NCI-H2107 treated with DMSO at 0.1 percent for 48 hours (cell line): Measurements from ENCODE around the gene MRRF.

Experiments
- DNase-seq: peaks from one replicate; lab custom pipeline; 2025; ENCODE audit not compliant: unreplicated experiment; lab: John Stamatoyannopoulos, UW

MRRF gene, protein sequence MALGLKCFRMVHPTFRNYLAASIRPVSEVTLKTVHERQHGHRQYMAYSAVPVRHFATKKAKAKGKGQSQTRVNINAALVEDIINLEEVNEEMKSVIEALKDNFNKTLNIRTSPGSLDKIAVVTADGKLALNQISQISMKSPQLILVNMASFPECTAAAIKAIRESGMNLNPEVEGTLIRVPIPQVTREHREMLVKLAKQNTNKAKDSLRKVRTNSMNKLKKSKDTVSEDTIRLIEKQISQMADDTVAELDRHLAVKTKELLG

DNA sequence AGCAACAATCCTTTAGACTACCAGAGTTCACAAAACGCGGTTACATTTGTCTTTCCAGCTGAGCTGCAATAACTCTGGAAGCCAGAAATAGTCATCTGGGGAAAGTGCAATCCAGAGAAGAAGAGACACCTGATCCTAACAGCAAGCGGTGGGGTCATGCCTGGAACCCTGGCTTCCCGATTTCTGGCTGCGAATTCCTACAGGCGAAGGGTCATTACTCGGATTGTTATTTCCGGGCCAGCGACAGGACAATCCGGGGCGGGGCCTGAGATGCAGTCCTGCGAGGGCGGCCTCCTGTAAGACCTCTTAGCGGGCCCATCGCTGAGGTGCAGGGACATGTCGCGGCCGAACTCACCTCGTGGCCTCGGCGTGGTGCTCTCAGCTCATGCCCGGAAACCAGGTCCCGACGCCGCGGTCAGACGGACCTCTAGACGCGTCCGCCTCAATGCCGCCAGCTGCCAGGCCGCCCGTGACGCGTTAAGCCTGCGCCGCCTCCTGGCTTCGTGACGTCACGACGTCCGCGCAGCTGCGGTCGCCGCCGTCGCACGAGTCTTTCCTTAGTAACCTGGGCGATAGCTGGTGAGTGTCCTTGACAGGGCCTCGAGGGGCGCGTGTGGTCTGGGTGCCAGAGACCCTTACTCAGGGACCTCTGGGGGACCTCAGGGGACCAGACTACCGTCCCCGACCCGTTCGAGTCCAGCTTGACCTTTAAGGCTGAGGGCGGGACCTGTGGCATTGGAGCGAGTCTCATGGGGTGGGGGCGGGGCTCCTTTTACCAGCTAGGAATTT lies at the start of gene MRRF, which contains the start of gene RBM18:
Gene MRRF, plus strand, starts transcription at position 523 of the 789 bp plus-strand sequence. CDS start 6,010 bp downstream, outside the sequence.
Gene RBM18, minus strand, starts transcription at position 481 of the 789 bp plus-strand sequence. CDS start 3,348 bp downstream, outside the sequence.
- peak; percentile 21 for DNase-seq

DNA sequence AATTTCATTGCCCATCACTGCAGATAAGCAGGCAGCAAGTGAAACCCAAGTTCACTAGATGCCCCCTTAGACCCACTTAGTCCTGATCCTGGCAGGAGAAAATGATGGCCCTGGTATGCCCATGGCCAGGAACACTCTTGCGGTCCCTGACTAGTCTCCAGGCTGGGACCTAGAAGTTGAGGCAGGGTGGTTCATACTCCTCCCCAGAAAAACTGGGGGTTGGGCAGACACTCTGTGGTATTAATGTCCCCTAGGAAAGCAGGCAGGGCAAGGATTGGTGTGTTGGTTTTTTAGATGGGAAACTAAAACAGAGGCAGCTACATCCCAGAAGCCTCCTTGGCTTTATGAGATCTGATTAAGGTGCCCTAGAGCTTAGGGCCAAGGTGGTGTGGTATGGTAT lies 49.0 kb upstream of the MRRF start:
- DNase-seq, result no peak

DNA sequence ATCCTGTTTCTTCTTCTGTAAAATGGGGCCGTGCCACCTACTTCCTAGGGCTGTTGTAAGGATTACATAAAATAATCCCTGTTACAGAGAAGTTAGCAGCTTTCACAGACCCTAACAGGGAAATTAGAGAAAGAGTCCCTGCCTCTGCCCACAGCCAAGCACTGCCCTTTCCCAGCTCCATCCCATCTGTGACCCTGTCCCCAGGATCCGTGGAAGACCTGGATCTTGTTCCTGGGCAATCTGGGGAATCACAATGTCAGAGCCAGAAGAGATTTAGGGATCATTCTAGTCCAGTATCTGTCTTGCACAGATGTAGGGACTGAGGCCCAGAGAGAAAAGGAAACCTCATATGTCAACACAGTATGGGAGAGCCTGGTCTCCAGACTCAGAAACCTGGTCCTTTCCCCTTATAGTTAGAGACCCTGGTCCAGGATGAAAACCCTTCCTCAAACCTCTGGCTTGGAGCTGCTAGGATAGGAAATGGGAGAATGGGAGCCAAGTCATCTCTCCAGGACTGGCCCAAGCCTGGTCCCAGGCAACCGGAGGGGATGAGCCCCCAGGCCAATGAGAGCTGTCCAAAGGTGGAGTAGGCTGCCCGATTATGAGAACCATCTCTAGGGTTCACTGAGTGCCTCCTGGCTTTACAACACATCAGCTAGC lies 48.4 kb upstream of the MRRF start:
- DNase-seq, result no peak

DNA sequence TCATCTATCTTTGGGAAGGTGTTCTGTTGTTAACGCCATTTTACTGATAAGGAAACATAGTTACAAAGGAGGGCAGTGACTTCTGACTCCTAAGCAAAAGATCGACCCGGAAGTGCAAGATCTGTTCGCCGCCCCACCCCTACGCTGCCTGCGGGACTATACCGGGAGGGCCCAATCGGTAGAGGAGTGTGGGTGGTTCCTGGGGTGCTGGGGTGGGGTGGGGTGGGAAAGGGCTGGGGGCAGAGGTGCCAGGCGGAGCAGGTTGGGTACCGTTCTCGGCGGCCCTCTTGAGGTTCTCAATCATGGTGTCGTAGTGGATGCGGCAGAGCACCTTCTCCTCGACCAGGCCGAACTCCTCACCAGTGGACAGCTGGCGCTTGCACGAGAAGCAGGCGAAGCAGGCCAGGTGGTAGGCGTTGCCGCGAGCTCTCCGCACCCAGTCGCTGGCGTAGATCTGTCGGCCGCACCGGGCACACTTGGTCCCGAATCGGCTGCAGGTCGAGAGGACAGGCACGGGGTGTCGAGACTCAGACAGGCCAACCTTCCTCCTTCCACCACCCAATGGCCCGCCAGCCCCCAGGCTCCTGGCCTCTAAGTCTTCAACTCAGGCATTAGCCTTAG lies 47.8 kb upstream of the MRRF start:
- DNase-seq, result no peak

DNA sequence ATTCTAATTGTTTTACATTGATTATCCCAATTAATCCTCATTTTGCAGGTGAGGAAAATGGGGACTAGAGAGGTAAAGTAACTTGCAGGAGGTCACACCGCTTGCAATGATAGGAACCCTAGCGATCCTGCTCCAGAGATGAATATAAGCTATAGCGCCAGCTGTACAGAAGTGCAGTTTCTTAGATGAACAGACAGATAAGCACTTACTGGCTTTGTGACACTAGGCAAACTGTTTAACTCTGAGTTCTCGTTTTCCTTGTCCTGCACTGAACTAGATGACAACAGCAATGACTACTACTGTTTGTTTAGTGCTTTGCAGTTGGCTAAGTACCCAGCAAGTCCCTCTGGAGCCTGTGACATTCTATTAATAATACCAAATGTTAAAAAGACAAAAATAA lies 47.0 kb upstream of the MRRF start:
- no peak for DNase-seq

DNA sequence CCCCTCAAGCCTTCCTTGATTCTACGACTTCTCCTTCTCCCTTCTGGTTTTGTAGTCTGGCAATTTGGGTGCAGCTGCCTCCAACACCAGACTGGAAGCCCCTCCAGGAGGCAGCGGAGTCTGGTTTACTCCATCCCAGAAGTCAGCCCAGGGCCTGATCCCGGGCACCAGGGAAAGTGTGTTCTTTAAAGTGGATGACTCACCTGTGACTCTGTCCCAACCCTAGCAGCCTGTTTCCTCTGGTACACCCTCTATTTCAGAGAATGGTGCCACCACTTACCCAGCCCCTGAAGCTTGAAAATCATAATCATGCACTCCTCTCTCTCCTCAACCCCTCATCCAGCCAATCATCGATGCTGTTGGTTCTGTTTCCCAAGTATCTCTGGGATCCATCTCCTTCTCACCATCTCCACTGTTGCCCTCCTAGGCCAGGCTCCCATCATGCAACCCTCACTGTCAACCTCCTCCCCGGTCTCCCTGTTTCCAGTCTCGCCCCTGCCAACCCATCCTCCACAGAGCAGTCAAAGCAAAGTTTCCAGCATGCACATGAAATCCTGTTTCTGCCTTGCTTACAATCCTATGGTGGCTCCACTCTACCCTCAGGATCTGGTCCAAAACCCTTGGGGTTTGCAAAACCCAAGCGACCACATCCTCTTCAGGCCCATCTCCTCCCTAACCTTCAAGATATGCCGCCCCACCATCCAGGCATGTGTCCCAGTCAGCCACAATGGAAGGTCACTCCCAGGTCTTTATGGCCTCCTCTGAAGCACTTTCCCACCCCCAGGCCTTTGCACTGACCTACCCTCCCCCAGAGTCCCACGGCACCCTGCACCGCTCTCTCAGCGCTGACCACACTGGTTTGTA lies 46.4 kb upstream of the MRRF start:
- no peak for DNase-seq

DNA sequence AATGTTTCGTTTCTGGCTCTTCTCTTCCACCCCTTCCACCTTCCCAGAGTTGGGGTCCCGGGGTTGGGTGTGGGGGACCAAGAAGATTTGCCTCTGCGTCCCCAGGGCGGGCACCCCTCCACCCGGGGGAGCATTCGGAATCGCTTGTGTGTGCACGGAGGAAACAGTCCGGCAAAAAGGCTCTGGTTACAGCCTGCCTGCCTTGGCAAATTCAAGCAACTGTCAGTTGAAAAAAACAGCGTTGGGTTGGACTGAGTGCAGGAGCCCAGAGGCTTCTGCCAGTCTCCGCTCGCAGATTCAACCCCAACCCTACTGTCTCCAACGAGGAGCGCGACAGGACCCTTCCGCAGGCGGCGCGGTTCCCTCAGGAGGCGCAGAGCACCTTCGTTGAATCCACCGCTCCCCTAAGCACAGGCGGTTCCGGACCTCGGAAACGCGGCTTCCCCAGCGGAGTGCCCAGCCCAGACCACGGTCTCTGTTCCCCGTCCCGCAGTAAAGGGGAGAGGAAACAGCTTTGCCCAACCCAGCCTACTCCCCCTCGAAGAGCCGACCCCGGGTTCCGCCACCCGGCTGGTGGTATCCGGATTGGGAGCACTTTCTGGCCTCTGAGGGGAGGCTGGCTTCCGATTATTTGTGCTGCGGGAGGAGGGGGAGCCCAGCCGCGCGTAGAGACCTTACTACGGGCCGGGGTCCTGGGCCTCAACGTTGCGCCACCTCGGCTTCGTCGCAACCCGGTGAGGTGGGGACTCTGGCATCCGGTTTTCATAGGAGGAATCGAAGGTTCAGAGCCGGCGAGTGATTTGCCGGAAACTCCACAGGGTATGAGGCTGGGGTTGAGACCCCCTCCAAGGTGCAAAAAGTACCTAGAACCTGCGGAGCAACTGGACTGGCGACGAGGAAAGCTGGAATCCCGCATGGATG lies 45.5 kb upstream of the MRRF start:
- no peak for DNase-seq

DNA sequence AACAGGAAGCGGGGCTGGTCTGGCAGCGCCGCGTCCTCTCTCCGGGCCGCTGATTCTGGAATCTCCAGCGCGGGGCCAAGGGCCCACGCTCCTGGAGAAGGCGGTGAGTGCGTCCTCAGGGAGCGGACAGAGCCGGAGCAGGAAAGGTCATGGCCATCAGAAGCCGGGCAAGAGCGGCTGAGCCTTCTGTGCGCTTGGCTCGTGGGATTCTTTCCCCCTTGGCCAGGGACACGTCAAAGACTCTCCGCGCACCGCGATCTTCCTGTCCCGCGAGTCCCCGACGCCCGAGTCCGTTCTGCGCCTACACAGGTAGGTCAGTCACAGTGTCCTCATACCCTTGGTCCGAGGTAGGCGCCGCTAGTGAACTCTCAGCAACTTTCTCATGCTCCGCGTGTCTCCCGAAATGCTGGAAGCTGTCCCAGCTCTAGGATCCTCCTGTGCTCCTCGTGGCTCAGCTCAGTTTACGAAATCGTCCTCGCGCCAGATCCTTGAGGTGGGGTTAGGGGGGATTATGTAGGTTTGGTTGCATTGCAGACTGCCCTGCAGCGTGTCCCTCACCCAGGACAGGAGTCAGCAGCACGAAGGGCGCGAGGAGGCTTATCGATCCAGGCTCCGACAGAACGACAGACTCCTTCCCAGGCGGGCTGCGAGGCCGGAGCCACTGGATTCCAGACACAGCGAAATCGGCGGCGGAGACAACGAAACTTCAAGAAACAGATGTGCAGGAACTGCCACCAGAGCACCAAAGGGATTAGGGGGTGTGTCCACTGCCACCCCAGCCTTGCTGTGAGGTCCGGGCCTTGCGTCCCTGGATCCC lies 44.6 kb upstream of the MRRF start:
- no peak for DNase-seq

DNA sequence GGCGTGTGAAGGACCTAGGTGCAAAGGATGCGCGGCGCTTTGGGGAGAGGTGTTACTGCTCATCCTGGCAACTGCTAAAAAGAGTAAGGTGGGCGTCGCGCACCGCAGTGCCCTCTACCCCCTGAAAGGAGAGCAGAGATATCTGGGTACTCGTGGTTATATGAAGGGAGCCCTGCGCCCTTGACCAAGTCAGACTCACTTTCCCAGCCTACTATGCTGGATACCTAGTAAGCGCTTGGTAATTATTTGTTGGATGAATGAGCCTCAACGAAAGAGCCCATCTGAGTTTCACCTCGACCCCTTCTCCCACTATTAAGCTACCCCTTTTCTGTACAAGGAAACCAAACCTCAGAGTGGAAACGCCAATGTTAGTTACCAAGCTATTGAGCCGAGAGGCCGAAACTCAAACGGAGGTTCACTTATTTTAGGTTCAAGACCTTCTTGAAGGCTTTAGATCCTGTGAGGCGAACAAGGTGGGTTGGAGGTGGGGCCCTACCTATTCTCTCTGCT lies 44.0 kb upstream of the MRRF start:
- no peak for DNase-seq

DNA sequence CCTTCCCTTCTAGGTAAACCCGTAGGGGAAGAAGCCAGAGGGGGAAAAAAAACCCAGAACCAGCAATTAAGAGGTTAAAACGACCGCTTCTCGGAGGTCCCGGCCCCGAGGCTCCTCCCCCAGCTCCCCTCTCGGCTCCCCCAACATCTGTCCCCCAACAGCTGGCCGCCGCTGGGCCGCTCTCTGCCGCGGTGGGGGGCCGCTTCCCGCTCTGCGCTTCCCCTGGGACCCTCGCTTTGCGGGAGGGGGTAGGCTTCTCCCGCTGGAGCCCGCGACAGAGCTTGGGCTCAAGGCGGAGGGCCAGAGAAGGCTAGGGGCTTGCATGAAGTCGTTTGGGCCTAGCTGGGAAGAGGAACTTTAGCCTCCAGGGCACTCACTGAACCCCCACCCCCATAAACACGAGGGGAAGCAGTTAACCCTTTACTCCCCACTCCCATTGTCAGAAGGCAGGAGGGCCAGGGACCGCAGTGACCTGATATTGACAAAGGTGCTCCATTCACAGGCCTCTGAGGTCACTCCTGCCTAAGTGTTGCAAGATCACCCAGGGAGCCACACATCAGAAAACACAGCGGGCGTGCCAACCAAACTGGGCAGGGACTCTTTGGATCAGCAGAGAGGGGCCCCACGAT lies 43.4 kb upstream of the MRRF start:
- DNase-seq, result no peak

DNA sequence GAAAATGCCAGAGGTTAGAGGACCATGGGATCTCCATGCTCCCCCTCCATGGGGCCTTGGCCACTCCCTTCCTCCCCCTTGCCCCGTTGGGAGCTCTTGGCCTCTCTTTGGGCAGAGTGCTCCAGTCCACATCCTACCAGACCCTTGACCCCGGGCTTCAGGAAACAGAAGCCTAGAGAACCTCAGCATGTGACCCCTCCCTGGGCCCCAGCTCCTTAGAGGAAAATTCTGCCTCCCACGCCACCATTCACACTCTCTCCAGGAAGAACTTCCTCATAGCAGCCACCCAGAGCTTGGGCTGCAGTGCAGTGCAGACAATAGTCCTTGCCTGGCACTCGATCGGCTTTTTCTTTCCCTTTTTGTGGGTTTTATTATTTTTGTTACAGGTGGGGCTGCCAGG lies 41.9 kb upstream of the MRRF start:
- no peak for DNase-seq

DNA sequence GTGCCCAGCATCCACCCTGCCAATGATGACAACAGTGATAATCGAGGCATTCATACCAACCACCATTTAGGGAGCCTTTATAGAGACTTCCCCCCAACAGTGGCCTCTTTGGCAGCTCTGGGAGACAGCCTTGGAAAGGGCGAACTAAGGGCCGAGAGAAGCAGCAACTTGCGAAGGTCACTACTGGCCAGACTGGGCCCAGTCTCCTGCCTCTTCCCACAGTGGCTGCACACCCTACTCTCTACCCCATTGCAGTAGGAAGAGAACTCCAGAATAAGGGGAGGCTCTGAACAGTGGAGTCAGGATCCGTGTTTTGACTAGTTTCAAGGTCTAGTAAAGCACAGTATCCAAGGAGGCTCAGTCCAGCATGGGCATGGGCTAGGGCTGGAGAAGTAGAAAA lies 41.2 kb upstream of the MRRF start:
- DNase-seq, result no peak

DNA sequence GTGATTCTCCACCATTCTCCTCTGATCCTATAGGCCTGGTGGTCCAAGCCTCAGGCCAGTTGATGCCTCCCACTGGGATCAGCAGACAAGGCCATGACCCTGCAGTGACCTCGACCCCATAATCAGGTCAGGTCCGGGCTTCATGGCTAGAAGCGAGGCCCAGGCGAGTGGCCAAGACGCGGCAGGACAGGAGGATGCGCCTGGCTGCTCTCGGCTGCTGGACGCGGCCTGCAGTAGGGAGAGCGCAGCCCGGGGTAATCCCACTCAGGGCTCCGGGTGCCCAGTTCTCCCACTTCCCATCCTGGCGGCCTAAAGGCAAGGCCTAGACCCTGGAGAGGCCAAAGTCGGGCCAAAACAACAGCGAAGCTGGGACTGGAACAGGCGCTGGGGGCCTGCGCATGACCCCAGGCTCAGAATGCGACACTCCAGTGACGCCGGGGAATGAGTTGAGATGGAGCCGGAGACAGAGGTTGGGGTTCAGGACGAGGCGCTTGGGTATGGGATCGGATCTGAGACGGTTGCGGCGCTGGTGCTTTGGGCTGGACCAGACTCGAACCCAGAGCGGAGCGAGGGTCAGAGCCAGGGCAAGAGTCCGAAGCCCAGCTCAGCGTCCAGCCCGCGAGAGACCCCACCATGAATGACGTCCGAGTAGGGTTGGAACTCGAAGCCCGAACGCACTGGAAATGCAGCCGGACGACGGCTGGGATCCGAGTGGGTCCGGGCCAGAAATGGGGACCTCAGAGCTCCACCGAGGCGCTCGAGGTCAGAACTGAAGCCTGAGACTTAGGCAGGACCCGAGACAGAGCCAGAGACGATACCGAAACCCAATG lies 39.2 kb upstream of the MRRF start:
- no peak for DNase-seq

DNA sequence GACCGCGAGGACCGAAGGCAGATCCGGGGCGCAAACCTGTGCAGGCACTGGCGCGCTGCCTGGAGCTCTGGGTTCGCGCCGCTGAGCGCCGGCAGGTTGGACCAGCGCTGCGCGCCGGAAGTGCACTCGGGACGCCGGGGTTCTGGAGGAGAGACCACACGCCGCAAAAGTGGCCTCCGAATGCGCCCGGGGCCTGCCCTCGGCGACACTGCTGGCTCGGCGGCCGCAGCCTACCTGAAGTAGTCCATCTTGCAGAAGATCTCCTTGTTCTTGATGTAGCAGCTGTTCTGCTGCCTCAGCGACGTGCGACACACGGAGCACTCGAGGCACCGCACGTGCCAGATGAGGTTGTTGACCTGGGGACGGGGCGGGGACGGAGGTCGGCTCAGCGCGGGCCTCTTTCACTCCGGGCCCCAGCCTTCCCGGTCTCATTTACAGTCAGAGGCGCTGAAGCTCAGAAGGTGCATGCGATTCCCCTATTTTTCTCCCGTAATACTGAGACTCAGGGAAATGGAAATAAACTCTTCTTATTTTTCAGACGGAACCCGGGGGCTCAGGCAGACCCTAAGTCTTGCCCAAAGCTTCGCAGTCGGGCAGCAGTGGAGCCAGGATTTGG lies 38.4 kb upstream of the MRRF start:
- DNase-seq, result no peak

DNA sequence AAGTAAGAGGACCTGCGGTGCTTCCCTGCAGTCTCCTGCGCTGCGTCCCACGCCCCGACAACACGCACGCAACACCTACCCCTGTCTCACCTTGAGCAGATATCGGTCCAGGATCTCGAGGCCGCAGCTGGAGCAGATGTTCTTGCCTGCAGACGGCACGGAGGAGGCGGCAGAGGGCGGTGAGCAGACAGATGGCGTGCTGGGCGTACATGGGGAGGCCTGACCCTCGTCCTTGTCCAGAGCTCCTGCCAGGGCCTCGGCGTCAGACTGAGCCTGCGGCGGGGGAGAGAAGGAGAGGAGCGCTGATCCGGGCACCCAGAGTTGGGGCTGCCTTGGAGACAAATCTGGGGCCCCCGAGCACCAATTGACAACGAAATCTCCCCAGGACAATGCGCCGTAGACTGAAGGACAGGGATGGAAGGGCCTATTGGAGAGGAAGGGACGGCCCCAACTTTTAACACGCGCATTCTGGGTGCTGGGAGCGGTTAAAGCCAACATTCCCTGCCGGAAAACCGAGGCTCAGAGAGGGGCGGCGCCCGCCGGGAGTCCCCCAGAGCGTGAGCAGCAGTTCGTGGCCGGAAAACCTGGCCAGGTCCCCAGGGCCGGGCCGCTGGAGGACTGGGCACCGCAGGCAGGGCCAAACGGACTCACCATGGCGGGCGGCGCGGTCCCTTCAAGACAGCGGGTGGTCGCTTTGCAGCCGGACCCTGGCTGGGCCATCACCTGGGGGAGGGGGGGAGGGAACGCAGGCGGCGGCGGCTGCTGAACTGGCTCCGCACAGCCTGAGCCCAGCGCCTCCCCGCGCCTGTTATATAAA lies 37.7 kb upstream of the MRRF start:
- no peak for DNase-seq

DNA sequence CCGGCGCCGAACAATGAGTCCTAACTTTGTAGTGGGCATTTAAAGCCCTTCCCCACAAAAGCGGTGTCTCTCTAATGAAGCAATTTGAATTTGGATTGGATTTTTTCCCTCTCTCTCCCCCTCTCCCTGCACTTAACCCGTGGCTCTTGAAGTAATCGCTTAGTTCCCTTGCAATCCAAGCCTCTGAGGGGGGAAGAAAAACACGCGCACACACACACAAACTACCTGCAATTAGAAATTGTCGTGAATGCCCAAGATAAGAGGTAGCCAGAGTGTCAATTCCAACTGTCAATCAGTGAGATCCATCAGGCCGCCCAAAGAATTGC lies 37.1 kb upstream of the MRRF start:
- no peak for DNase-seq
